Loucy (cell line): ENCODE results near the gene NDUFAB1.

Experiments
- H2AFZ ChIP-seq: fragments of 200-600 bp; sonication (generic); 2 replicates; pipeline ENCODE4 v1.6.0; 2016; ENCODE audit warnings: antibody characterized with exemption, mild to moderate bottlenecking, low read length, moderate library complexity
- H3F3A ChIP-seq: fragments of 200-600 bp; 2 replicates; pipeline ENCODE4 v1.6.0; 2016; ENCODE audit warnings: antibody characterized with exemption, low read depth, mild to moderate bottlenecking
- H3K27me3 ChIP-seq: fragments of 200-600 bp; sonication (generic); 2 replicates; pipeline ENCODE4 v1.6.1; 2014; ENCODE audit warnings: low read length, mild to moderate bottlenecking; ENCODE audit not compliant: insufficient read depth, poor library complexity, severe bottlenecking
- H3K36me3 ChIP-seq: fragments of 200-600 bp; sonication (generic); 2 replicates; pipeline ENCODE4 v1.6.1; 2016; ENCODE audit warnings: low read length; ENCODE audit not compliant: insufficient read depth
- H3K4me1 ChIP-seq: fragments of 200-600 bp; sonication (generic); 2 replicates; pipeline ENCODE4 v1.5.1; 2014; ENCODE audit warnings: low read length, mild to moderate bottlenecking; ENCODE audit not compliant: insufficient read depth, poor library complexity, severe bottlenecking
- H3K4me2 ChIP-seq: fragments of 200-600 bp; sonication (generic); 2 replicates; pipeline ENCODE4 v1.6.0; 2014; ENCODE audit warnings: antibody characterized with exemption, low read length, low read depth, mild to moderate bottlenecking; ENCODE audit not compliant: poor library complexity, severe bottlenecking
- H3K4me3 ChIP-seq: fragments of 200-600 bp; sonication (generic); 2 replicates; pipeline ENCODE4 v1.5.1; 2014; ENCODE audit warnings: low read length, mild to moderate bottlenecking, mixed read lengths; ENCODE audit not compliant: poor library complexity, severe bottlenecking
- H3K79me2 ChIP-seq: fragments of 200-600 bp; sonication (generic); 2 replicates; pipeline ENCODE4 v1.6.1; 2014; ENCODE audit warnings: low read length; ENCODE audit not compliant: insufficient read depth
- H3K9ac ChIP-seq: fragments of 200-600 bp; sonication (generic); 2 replicates; pipeline ENCODE4 v1.6.0; 2014; ENCODE audit warnings: mild to moderate bottlenecking, low read depth, low read length, moderate library complexity; ENCODE audit not compliant: poor library complexity, severe bottlenecking
- H3K9me2 ChIP-seq: fragments of 200-600 bp; sonication (generic); replicated peaks from 2 replicates; pipeline ENCODE4 v1.6.1; 2016; ENCODE audit warnings: low read depth, low read length, mixed read lengths
- H3K9me3 ChIP-seq: fragments of 200-600 bp; sonication (generic); 2 replicates; pipeline ENCODE4 v1.6.1; 2014; ENCODE audit warnings: mild to moderate bottlenecking, antibody characterized with exemption, low read length, low read depth; ENCODE audit not compliant: insufficient read depth
- H4K20me1 ChIP-seq: fragments of 200-600 bp; sonication (generic); 2 replicates; pipeline ENCODE4 v1.6.0; 2014; ENCODE audit warnings: antibody characterized with exemption, low read length, mild to moderate bottlenecking; ENCODE audit not compliant: insufficient read depth, poor library complexity, severe bottlenecking
- EZH2phosphoT487 ChIP-seq: fragments of 200-600 bp; IDR thresholded peaks from 2 replicates; pipeline ENCODE4 v1.6.1; 2018; ENCODE audit warnings: antibody characterized with exemption, mild to moderate bottlenecking, moderate library complexity, borderline replicate concordance
- TF ChIP-seq, protein P1 (sequence below): fragments of 200-600 bp; sonication (generic); conservative IDR thresholded peaks from 2 replicates; pipeline ENCODE4 v1.5.1; 2014; ENCODE audit warnings: mild to moderate bottlenecking, antibody characterized with exemption, low read length

NDUFAB1 gene

DNA sequence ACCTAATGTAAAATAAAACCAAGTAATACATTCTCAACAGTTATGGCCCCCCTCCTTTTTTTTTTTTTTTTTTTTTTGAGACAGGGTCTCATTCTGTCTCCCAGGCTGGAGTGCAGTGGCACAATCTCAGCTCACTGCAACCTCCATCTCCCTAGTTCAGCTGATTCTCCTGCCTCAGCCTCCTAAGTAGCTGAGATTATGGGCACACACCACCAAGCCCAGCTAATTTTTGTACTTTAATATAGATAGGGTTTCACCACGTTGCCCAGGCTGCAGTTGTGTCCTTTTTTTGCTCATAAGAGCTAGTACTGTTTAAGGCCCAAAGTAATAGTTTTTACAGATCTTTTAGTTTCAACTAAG lies 57.2 kb downstream of the NDUFAB1 start:
- no peak overlapping the region for H3K4me2 ChIP-seq
- no peaks in the 10 kb centered on the region for H3F3A ChIP-seq
- no peaks in the 10 kb centered on the region for H3K9me3 ChIP-seq
- no peak overlapping the region for H3K4me3 ChIP-seq
- H3K9ac ChIP-seq = no peak overlapping the region
- H3K9me2 ChIP-seq = no peaks in the 10 kb centered on the region
- H3K36me3 ChIP-seq = peaks cover 18% of the 10 kb centered on the region; the same call in 1 of the 2 replicates
- H2AFZ ChIP-seq = no peak overlapping the region
- H3K79me2 ChIP-seq = no peaks in the 10 kb centered on the region
- no peaks in the 10 kb centered on the region for H4K20me1 ChIP-seq
- no peak for TF ChIP-seq EZH2phosphoT487
- TF ChIP-seq, protein P1, sequence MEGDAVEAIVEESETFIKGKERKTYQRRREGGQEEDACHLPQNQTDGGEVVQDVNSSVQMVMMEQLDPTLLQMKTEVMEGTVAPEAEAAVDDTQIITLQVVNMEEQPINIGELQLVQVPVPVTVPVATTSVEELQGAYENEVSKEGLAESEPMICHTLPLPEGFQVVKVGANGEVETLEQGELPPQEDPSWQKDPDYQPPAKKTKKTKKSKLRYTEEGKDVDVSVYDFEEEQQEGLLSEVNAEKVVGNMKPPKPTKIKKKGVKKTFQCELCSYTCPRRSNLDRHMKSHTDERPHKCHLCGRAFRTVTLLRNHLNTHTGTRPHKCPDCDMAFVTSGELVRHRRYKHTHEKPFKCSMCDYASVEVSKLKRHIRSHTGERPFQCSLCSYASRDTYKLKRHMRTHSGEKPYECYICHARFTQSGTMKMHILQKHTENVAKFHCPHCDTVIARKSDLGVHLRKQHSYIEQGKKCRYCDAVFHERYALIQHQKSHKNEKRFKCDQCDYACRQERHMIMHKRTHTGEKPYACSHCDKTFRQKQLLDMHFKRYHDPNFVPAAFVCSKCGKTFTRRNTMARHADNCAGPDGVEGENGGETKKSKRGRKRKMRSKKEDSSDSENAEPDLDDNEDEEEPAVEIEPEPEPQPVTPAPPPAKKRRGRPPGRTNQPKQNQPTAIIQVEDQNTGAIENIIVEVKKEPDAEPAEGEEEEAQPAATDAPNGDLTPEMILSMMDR = no peak
- H3K27me3 ChIP-seq = no peaks in the 10 kb centered on the region
- no peaks in the 10 kb centered on the region for H3K4me1 ChIP-seq

- peaks cover 25% of the 10 kb centered on the region; the same call in 1 of the 2 replicates for H3K36me3 ChIP-seq
Observed at GRCh38 chr16:23537390-23537789, 58.7 kb downstream of the NDUFAB1 start.

GRCh38 chr16:23535901-23536300 lies 60.2 kb downstream of the NDUFAB1 start:
- Histone ChIP-seq H3F3A (no peaks in the 10 kb centered on the region), H3K9me3 (no peaks in the 10 kb centered on the region), H3K79me2 (no peaks in the 10 kb centered on the region), H3K36me3 (peaks cover 35% of the 10 kb centered on the region; the same call in 1 of the 2 replicates), H4K20me1 (no peaks in the 10 kb centered on the region), H3K4me1 (no peaks in the 10 kb centered on the region), H3K9me2 (no peaks in the 10 kb centered on the region), H3K27me3 (no peaks in the 10 kb centered on the region), H3K4me3 (no peak overlapping the region), H3K4me2 (no peak overlapping the region), H3K9ac (no peak overlapping the region), H2AFZ (no peak overlapping the region)
- TF ChIP-seq EZH2phosphoT487 = no peak
- TF ChIP-seq, protein P1 = no peak

More at GRCh38 chr16:23537390-23537789, 58.7 kb downstream of the NDUFAB1 start:
- Histone ChIP-seq H3K9me2 (no peaks in the 10 kb centered on the region), H3K27me3 (no peaks in the 10 kb centered on the region), H3F3A (no peaks in the 10 kb centered on the region), H3K4me2 (no peak overlapping the region), H3K9me3 (no peaks in the 10 kb centered on the region), H2AFZ (no peak overlapping the region), H3K4me1 (no peaks in the 10 kb centered on the region), H4K20me1 (no peaks in the 10 kb centered on the region), H3K79me2 (no peaks in the 10 kb centered on the region), H3K4me3 (no peak overlapping the region), H3K9ac (no peak overlapping the region)
- no peak for TF ChIP-seq EZH2phosphoT487
- TF ChIP-seq, protein P1 = no peak
